Activated T-helper 9 cell treated with anti-CD3 and anti-CD28 coated beads, Interleukin-2, amount 50 U/mL, for 16 hours (primary cell): ENCODE results near the gene CRYBA2.

Source experiments
- DNase-seq: peaks from one replicate; pipeline ENCODE4 v3.0.0-alpha.2; 2020; ENCODE audit warnings: low read depth

The CRYBA2 gene

DNA sequence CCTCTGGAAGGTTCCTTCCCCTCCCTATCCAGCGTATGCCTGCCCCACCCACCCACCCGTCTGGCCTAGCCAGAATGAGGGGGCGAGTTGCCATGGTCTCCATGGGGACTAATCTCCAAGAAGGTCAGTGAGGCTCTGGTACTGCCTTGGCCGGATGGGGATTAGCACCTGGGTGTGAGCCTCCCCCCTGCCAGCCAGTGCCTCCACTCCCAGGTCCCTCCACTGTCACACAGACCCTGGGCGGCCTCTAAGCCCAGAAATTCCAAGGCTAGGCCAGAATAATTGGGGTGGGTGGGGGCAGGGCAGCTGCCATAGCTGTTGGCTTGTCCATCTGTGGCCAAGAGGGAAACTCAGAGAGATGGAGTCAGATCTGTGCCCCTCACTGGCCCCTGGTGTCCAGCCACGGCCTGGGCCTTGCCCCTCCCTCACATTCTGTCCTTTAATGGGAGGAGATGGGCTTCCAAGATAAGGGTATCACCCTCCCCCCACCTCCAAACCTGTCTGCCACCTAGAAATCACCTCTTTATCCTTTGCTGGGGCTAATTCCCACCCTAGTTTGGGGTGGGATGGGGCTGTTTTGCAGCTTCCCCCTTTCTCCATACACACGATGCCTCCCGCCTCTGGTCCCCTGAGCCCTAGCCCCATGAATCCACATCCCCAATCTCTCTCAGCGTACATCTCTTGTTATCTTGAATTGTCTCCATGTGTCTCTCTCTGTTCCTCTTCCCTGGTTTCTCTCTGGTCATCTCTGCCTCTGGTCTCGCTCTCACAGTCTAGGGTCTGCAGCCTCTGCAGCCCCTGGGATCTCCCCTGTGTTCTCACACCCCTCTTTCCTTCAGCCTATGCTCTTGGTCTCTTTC lies 6.0 kb upstream of the CRYBA2 start:
- no peak for DNase-seq

DNA sequence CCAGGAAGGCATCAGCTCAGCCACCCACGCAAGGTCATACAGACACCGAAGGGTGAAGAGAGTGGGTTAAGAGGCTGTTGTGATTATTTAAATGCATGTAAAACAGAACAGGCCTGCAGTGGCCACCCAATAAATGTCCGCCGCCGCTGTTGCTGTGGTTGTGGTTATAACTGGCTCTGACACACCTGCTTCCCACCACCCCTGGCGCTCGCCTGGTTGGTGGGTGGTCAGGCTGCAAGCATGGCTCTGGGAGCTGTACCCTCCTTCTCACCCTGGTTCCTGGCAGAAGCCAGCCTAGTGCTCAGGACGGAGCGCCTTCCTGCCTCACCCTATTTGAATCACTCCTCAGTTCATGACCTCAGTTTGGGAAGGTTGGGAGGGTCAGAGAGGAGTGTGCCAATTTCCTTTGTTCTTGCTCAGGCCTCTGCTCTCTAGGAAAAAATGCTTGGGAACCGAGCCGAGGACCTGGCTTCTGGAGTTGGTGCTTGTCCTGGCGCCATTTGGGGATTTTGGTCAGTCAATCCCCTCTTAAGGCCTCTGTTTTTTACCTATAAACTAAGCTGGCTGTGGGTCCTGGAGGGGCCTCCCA lies 5.3 kb upstream of the CRYBA2 start:
- DNase-seq = no peak

DNA sequence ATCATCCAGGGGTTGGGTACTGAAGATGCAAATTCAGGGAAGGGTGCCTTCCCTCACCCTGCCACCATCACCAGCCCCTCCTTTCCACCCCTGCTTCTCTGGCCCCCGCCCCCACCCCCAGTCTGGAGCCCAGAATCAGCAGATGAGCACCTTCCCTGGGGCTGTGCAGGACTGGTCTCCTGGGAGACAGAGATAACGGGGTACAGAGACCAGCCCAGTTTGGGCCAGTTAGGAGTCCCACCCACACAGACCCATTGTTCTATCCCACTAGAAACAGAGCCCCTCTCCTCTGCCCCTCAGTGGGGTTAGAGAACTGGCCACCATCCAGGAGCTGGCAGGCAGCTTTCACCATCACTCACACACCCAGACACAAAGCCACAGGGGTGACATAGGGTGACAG lies 4.5 kb upstream of the CRYBA2 start:
- DNase-seq = no peak

DNA sequence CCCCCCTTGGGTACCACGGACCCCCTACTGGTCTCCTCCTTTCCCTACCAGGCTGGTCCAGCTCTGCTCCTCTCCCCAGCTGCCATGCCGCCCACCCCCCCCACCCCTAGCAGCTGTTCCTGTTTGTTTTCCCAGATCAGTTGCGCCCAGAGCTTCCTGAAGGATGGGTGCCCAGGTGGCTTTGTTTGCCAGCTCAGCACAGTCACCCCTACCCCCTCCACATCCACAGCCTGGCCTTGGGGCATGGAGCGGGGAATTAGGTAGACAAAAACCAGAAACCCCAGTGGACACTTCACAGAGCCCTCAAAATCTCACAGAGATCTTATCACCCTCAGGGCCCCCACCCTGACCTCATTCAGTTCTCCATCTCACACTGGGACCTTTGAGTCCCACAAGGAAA lies 3.7 kb upstream of the CRYBA2 start:
- DNase-seq = no peak

DNA sequence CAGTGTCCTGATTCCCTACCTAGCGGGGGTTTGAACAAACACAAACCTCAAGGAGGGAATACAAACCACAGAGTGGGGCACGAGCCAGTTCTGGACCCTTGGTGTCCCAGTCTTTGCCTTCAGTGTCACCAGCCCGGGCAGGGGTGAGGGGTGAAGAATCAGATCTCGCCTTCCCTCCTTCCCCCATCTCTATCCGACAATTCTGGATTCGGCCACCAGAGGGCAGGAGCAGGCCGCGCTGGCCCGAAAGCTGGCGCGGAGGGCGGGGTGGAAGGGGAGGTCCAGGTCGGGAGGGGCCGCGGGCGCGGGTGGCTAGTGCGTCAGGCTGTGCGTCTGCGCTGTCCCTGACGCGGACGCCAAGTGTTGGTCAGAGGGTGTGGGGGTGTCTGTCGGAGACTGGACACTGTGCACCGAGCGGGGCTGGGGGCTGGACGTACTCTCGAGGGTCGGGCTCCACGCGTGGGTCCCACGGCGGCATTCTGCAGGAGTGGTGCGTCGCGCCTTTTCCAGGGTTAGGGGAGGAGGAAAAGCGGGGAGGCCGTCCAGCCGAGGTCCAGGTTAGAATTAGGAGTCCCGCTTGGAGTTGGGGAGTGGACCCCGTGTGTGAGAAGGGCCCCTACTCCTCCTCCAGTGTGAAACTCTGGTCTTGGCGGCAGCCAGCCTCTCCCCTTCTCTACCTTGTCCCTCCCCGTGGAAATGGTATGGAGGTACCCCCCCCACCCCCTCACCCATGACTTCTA lies 2.9 kb upstream of the CRYBA2 start:
- DNase-seq = peak; percentile 62

DNA sequence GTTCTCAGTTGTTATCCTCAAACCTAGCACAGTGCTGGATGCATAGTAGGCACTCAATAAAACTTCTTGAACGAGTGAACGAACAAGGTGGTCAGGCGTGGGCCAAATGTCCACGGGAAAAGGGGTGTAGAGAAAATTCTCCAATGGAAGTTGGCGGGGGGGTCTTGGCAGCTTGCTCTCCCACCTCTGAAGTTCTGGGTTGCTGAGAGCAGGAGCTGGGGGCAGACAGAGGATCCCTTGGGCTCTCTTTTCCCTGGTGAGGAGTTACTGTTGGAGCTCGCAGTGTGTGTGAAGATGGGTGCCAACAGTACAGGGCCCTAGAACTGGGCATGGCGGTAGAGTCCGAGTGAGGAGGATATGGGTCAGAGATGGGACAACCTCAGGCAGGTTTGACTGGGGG lies 2.3 kb upstream of the CRYBA2 start:
- no peak for DNase-seq

DNA sequence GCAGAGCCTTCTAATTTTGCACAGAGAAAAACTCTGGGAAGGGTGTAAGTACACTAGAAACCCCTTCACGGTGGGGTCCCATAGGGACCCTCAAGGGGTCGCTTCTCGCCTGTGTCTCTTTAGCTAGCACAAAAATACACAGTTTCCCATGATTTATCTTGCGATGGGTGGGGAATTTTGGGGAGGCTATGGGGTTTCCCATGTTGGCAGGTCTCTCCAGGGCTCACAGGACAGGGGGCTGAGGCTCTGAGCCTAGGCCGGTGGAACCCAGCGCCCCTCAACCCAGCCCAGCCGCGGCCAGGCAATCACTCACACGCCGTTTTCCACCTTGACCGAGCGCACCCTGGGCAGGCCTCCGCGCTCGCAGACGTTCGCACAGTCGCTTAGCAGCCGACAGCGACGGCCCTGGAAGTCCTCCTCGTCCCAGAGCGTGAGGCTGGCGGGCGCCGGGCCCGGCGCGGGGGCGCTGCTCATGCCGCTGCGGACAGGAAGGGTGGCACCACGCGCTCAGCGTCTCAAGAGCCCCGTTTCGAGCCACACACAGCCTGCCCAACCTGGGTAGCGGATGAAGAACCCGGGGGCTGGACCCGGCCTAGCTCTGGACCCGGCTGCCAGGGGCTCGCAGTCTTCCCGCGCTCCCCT lies 398 bp downstream of the CRYBA2 start:
- DNase-seq = no peak

DNA sequence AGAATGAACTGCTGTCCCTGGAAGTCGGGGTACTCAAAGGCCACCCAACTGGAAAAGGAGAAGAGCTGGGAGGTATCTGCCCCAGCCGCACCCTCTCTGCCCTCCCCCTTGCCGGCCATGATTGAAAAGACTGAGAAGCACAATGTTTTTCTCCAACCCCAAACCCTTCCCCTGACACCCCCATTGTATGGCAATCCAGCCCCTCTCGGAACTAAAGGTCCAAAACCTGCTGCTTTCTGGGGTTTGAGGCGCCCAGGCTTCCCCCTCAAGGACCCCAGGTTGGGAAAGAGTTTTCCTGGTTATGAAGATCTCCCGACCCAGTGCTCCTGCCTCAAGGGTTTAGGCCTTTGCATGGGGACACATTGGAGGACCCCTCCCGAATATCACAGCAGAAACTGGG lies 1.0 kb downstream of the CRYBA2 start:
- DNase-seq = no peak

DNA sequence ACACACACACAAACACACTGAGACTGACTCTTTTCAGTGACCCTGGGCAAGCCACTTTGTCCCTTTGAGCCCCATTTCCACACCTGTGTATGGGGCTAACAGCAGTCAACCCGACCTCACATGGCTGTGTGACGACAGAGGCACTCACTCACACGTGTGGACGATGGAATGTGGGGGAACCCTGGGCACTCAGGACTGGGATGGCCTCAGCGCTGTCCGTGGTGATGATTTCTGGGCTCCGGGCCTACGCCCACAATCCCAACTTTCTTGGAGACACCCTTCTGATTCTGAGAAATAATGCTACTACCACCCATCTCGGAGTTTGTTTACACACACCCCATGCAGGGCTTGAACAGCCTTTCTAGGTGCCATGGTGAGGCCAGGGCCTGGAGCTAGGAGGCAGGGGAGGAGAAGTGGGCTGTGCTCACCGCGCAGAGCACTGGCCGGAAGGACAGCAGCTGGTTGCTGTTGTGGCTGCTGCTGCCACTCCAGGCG lies 1.5 kb downstream of the CRYBA2 start:
- DNase-seq = no peak

DNA sequence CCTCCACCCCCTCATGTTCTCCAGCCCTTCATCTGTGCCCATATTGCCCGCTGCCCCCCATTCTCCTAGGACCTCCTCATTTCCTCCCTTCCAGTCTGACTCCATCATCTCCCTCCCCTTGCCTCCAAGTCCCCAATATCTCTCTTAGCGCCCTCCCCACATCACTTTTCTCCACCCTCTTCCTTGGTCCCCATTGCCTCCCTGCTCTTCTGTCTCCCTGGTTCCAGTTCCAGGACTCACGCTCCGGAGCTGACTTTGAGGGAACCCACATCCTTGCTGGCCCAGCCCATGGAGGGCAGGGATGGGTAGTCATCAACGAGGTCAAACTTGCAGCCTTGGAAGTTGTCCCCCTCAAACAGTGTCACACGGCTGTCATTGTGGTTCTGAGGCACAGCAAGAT lies 2.6 kb downstream of the CRYBA2 start:
- no peak for DNase-seq

DNA sequence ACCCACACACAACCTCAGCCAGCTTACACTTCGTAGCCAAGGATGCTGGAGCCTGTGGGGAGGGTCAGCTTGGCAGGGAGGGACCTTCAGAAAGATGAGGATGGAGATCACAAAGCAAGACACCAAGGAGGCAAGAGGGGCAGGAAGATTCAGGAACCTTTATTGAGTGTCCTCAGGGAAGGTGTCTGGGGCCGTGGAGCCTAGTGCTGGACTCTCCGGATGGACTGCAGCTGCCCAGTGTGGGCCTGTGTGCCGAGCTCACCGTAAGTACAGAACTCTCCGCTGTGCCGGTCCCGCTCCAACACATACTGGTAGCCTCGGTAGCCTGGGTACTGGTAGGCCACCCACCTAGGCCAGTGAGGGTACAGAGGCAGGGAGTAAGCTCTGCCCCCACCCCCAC lies 3.2 kb downstream of the CRYBA2 start:
- DNase-seq = no peak

DNA sequence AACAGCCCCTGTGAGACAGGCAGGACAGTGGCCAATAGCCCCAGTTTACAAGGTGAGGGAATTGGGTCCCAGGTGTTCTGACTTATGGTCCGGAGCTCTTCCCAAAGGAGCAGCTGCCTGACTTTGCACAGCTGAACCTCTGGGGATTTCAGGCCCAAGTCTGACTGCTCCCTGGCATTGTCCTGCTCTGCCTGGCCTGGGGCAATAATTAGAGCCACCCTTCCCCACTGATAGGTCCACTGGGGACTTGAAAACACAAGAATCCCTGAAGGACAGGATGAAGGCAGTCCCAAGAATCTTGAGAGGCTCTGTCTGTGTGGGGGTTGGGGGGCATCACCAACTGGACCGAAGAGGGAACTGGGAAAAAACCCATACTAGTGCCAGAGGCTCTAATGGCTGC lies 4.6 kb downstream of the CRYBA2 start:
- DNase-seq = no peak

DNA sequence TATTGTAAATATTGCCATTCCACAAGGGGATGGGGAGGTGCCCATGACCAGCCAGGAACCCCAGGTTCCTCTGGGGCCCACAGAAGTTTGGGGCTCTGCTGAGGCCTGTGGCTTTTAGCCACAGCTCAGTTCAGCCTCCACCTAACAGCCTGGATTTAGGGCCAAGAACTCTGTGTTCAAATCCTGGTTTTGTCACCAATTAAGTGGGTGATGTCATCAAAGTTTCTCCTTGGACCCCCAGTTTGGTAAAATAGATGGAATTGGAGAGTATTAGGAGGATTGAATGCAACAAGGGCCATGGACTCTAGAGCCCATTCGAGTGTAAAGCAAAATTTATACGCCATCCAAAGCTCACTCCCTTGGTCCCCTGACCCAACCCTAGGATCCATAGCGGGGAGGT lies 5.1 kb downstream of the CRYBA2 start:
- DNase-seq = no peak

DNA sequence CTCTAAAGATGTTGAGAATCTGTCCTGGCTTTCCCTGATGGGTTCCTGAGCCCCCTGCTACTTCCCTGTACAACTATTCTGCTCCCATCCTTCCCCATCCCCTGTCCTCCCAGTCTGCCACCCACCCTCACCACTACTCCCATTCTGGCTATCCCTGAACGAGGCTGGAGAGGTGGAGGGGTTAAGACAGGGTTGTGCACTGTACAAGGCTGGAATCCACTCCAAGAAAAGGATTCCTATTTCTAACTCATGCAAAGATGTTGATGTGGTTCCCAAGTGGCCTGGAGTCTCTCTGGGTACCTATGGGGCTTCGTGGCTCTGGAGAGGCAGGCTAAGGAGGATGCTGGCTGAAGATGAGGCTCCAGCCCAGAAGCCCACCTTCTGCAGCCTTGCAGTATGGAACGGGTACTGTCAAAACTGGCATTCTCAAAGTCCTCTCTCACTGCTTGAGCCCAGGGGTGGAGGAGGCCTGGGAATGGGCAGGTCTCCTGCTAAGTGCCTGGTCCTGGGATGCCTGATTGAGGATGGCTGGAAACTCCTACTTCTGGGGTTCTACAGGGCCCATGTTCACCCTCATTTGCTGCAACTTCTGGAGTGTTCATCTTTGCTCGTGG lies 7.0 kb downstream of the CRYBA2 start:
- no peak for DNase-seq

DNA sequence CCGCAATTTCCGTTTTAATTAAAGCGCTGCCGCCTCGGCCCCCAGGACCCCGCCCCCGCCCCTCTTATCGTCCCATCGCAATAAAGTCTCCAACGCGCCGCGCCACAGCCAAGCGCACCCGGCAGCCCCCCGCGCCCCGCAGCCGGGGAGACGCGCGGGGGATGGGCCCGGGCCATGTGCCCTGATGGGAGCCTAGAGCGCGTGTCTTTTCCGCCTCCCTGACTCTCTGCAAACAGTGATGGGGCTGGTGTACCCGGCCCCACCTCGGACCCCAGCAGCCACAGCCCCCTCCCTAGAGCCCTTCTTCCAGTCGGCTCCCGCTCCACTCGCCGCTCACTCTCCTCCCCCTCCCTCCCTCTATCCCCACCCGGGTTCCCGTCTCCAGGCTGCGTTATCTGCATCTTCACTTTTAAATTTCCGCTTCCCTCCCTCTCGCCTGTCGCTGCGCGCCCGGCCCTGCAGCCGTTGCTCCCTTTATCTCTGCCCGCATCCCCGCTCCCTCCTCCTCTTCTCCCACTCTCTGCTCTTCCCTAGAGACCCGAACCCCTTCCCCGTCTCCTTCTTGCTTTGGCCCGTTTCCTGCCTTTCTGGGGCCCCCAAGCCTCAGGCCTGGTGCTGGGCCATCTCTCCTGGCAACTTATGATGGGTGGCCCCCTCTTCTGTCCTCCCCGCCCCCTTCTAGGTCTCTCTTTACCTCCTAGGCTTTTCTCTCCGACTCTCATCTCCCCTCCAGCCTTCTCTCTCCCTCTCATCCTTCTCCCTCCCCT lies 7.7 kb downstream of the CRYBA2 start:
- no peak for DNase-seq

DNA sequence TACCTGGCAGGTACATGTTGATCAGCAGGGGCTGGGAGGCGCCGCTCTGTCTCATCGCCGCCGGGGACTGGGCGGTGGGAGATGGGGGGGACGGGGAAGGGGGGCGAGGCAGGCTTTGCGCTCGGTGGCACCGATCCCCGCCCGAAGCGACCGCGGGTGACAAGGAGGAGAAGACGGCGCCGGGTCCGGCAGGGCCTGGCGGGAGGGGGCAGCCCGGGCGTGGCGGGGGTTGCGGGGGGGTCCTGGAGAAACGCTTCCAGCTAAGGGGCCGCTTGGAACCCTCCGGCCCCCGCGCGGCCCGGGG lies 8.2 kb downstream of the CRYBA2 start, which contains the start of gene FEV:
Gene FEV, minus strand, starts transcription at position 164 of the 304 bp plus-strand sequence. Its CDS starts 109 bp downstream, at position 55.
- no peak for DNase-seq

DNA sequence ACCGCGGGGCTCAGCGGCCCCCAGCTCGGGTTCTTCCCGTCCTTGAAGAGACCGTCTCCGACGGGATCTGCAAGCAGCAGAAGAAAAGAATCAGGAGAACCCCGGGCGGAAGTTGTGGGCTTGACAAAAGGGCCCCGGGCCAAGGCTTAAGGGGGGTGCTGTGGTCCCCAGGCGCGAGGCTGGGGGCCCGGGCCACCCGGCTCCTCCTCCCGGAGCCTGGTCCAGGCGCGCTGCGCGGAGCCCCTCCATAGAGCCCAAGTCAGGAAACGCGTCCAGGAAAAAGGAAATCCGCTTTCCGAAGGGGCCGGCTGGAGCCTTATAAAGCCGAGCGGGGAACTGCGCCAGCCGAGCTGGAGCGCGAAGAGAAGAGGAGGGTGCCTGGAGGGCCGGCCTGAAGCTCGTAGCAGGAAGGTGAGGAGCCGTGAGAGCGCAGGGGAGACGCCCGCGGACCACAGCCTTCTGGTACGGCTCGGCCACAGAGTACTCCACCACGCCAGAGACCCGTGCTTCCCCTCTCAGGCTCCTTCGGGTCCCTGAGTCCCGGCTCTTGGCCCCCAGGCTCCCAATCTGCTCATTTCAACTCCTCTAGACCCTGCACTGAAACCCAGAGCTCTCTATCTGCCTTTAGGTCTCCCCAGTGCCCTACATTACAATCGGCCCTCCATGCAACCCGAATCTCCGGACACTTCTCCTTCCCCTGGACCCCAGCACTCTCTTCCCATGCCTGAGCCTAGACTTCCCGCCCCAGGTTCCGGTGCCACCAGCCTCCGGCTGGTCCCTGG lies 8.8 kb downstream of the CRYBA2 start:
- no peak for DNase-seq

DNA sequence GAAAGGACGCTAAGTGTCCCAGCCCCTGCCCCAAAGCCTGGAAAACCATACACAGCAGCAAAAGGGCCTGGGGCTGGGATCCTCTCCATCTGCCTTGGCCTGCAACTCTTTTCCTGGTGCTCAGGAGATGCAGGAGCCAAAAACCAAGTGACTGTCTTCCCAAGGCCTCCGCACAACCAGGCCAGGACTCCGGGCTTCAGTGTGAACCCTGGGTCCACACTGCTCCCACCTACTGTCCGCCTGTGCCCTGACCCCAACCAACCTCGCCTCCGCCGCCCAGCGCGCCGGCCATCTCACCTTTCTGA lies 9.3 kb downstream of the CRYBA2 start:
- DNase-seq = no peak

DNA sequence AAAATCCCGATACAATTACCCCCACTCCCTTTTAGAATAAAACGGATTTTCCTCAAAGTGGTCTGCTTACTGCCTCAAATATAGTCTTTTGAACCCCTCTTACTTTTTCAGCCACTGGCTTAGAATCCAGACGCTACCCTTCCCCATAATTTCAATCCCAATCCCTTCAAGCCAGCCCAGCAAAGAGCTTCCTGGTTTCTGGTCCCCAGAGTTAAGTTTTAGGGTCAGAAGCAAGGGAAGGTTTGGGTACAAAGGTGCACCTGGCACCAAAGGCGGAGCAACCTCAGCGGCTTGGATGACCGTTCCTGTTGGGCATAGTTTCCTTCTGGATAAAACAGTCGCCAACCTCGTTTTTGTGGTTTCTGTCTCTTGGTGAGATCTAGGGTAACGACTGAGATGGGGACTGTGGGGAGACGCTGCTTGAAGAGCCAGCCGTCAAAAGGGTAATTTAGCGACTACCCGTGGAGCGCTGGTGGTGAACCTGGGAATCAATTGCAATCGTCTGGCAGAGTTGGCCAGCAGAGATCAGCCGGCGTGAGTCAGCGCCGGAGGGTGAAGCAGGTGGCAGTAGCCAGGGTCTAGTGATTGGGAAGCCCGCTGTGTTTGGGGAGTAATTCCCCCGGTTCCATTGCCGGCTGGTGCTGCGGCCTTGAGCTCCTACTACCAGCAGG lies 9.8 kb downstream of the CRYBA2 start:
- no peak for DNase-seq

DNA sequence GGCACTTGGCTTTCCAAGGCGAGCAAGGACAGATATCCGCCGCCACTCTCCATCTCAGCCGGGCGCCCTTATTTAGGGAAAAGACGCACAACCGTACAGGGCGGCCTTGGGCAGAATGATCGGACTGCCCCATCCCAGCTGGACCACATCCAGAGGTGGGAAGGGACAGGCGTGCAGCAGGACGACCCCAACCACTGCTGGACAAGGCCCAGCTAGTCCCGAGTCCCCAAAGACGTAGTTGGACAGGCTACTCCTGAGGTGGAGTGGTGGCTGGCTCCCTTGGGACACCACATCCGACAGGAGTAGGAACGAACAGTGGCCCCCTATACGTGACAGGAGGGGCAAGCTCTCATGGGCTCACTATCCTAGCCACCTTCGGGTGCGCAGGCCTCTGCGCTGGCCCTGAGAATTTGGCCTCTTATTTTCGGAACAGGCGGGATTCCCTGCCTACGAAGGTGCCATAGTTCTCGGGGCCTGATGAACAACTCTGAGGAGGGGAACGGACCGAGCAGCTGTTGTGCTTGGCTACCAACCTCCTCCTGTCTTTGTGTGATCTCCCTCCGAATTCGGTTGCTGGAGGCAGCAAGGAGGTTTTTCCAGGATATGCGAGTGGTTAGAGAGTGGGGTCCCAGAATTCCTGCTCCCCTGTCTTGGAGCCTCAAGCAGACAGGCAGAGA lies 10.5 kb downstream of the CRYBA2 start:
- no peak for DNase-seq
